B cell (primary cell): Measurements from ENCODE around the gene CAPN5. TPM values are rescaled to one million over a fixed set of nuclear protein-coding genes. Genes with fewer than 3 reads are reported as not detected.

Experiments used
- ATAC-seq: fragments of 200-7000 bp; cut with Tn5 transposase; one replicate; pipeline ENCODE4 v1.10.0; 2021; ENCODE audit warnings: low read depth, mild to moderate bottlenecking, moderate number of reproducible peaks, moderate library complexity
- CTCF ChIA-PET: fragments of 350-600 bp; sonication (Branson Sonifier 250); formaldehyde crosslinking; loops from one replicate; lab custom pipeline; 2021; ENCODE audit warnings: antibody characterized with exemption, inconsistent platforms; lab: Charles Lee
- POLR2A ChIA-PET: fragments of 350-600 bp; sonication (Branson Sonifier 250); formaldehyde crosslinking; loops from one replicate; lab custom pipeline; 2021; ENCODE audit warnings: antibody characterized with exemption; lab: Charles Lee
- DNase-seq: peaks from one replicate; pipeline ENCODE4 v3.0.0; 2013
- H2AFZ ChIP-seq: 2 replicates; pipeline ENCODE4 v1.6.1; 2012; ENCODE audit warnings: mild to moderate bottlenecking, low read depth, low read length; ENCODE audit not compliant: insufficient read depth, poor library complexity, severe bottlenecking
- H3K27ac ChIP-seq, 2 donors: 1 replicate in 1 of 2; 2 replicates in 1 of 2; pipeline ENCODE4 v1.5.1; 2012 to 2013; ENCODE audit warnings: low read length in 2 of 2, mild to moderate bottlenecking in 2 of 2, moderate library complexity in 1 of 2
- H3K27me3 ChIP-seq, 4 experiments: fragments of 200-600 bp in 1 of 4; sonication (generic) in 1 of 4; replicated peaks in 1 of 4; 1 replicate in 2 of 4; 2 replicates in 2 of 4; pipeline versions ENCODE4 v1.6.1 to v1.7.0; 2013 to 2016; ENCODE audit warnings: low read length in 3 of 4, mild to moderate bottlenecking in 2 of 4, mixed read lengths in 1 of 4, moderate library complexity in 1 of 4; ENCODE audit not compliant: insufficient read depth in 4 of 4, control insufficient read depth in 3 of 4; ENCODE audit errors: control extremely low read depth in 1 of 4
- H3K36me3 ChIP-seq, 2 experiments: replicated peaks in 1 of 2; 1 replicate in 1 of 2; 2 replicates in 1 of 2; pipeline versions ENCODE4 v1.6.1 to v1.7.1; 2013; ENCODE audit warnings: low read length in 1 of 2; ENCODE audit not compliant: insufficient read depth in 2 of 2, control insufficient read depth in 1 of 2; ENCODE audit errors: control extremely low read depth in 1 of 2, extremely low read depth in 1 of 2
- H3K4me1 ChIP-seq, 2 donors: fragments of 200-600 bp in 1 of 2; sonication (generic) in 1 of 2; 1 replicate in 1 of 2; 2 replicates in 1 of 2; pipeline versions ENCODE4 v1.5.1 to v1.6.1; 2013 to 2017; ENCODE audit warnings: low read length in 2 of 2; ENCODE audit not compliant: control insufficient read depth in 2 of 2, insufficient read depth in 2 of 2
- H3K4me2 ChIP-seq: replicated peaks from 2 replicates; pipeline ENCODE3; 2012; ENCODE audit warnings: mild to moderate bottlenecking, low read depth, low read length; ENCODE audit not compliant: poor library complexity, severe bottlenecking
- H3K4me3 ChIP-seq, 5 experiments: fragments of 200-600 bp in 1 of 5; sonication (generic) in 1 of 5; 1 replicate in 3 of 5; 2 replicates in 2 of 5; pipeline versions ENCODE4 v1.5.1 to v1.7.0; 2011 to 2016; ENCODE audit warnings: low read length in 4 of 5, mild to moderate bottlenecking in 4 of 5, low read depth in 2 of 5, control low read depth in 1 of 5, moderate library complexity in 1 of 5; ENCODE audit not compliant: insufficient read depth in 1 of 5; ENCODE audit errors: control extremely low read depth in 1 of 5, extremely low read depth in 1 of 5
- H3K79me2 ChIP-seq: fragments of 200-600 bp; sonication (generic); one replicate; pipeline ENCODE4 v1.6.0; 2016; ENCODE audit warnings: low read length; ENCODE audit not compliant: control insufficient read depth, insufficient read depth
- H3K9ac ChIP-seq: fragments of 200-600 bp; sonication (generic); 2 replicates; pipeline ENCODE4 v1.6.1; 2017; ENCODE audit warnings: mild to moderate bottlenecking, low read length, moderate library complexity
- H3K9me3 ChIP-seq, 3 donors: one replicate each; pipeline versions ENCODE4 v1.6.1 to v1.7.1; 2013; ENCODE audit warnings: low read length in 2 of 3; ENCODE audit not compliant: control insufficient read depth in 2 of 3, insufficient read depth in 1 of 3; ENCODE audit errors: control extremely low read depth in 1 of 3
- H4K20me1 ChIP-seq: 2 replicates; pipeline ENCODE4 v1.6.0; 2012; ENCODE audit warnings: mild to moderate bottlenecking, low read length; ENCODE audit not compliant: insufficient read depth, control insufficient read depth, poor library complexity, severe bottlenecking
- H3K27ac Mint-ChIP-seq: one replicate; pipeline ENCODE4 v1.8.0; 2021; ENCODE audit warnings: mixed read lengths
- H3K27me3 Mint-ChIP-seq: one replicate; pipeline ENCODE4 v1.8.0; 2021; ENCODE audit warnings: mixed read lengths
- H3K4me1 Mint-ChIP-seq: one replicate; pipeline ENCODE4 v1.8.0; 2021; ENCODE audit warnings: mixed read lengths
- H3K4me3 Mint-ChIP-seq: one replicate; pipeline ENCODE4 v1.8.0; 2021; ENCODE audit warnings: mixed read lengths
- H3K9me3 Mint-ChIP-seq: one replicate; pipeline ENCODE4 v1.8.0; 2022; ENCODE audit warnings: mixed read lengths; ENCODE audit not compliant: insufficient read depth
- EZH2 ChIP-seq: IDR thresholded peaks from 2 replicates; pipeline ENCODE4 v1.6.1; 2012; ENCODE audit warnings: borderline replicate concordance, low read depth, mild to moderate bottlenecking, moderate library complexity, low read length; ENCODE audit not compliant: insufficient read depth, poor library complexity, severe bottlenecking
- WGBS: methylation state at CpG from one replicate; pipeline ENCODE4 v1.1.5; 2013; ENCODE audit warnings: missing lambda C conversion rate; ENCODE audit not compliant: insufficient coverage; 5-methylcytosine and 5-hydroxymethylcytosine counted together
- intact Hi-C: fragments of 100-400 bp; cut with micrococcal nuclease; formaldehyde crosslinking; loops from one replicate; pipeline ENCODE4 v1.10.0; 2022
- polyA plus RNA-seq: library from polyadenylated mRNA; depleted of rRNA; stranded (reverse); fragments of >200 nt; gene quantifications from 2 replicates; pipeline ENCODE4 v1.2.3, GENCODE V29; 2012
- total RNA-seq, 2 donors: library from RNA; stranded (reverse); fragments of 120-200 nt in 1 of 2; gene quantifications; 1 replicate in 1 of 2; 2 replicates in 1 of 2; pipeline versions ENCODE4 v1.2.3 to v1.2.4, GENCODE V29; 2013 to 2022
- TF ChIP-seq, protein P1 (sequence below): fragments of 200-600 bp; IDR thresholded peaks from one replicate; pipeline ENCODE4 v1.8.0; 2022; ENCODE audit warnings: antibody characterized with exemption, mild to moderate bottlenecking

Gene CAPN5
- total and polyA plus RNA-seq, 2 donors (not counting 1 experiment from before 2014, with no cell fraction given) = 0.74 to 0.78 TPM

DNA sequence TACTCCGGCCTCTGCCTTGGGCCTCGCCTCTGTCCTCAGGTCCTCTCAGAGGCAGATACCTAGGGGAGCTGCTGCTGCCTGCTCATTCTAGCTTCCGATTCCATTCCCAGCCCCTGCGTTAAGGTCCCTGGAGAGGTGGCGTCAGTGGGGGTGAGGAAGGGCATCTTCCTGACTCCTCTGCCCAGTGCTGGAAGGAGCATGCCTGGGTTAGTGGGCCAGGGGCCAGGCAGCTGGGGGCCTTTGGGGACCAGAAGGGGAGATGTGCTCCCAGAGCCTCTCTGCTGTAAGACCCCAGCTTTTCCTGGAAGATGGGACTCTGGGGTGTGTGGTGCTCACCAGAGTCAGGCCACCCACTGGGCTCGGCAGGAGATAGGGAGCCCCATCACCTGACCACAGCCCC lies 57.7 kb downstream of the CAPN5 start:
- no peak overlapping the region for H3K4me2 ChIP-seq
- no peak overlapping the region for H3K27ac Mint-ChIP-seq
- no peak overlapping the region for H3K27ac ChIP-seq
- no peak for TF ChIP-seq EZH2
- TF ChIP-seq, protein P1, sequence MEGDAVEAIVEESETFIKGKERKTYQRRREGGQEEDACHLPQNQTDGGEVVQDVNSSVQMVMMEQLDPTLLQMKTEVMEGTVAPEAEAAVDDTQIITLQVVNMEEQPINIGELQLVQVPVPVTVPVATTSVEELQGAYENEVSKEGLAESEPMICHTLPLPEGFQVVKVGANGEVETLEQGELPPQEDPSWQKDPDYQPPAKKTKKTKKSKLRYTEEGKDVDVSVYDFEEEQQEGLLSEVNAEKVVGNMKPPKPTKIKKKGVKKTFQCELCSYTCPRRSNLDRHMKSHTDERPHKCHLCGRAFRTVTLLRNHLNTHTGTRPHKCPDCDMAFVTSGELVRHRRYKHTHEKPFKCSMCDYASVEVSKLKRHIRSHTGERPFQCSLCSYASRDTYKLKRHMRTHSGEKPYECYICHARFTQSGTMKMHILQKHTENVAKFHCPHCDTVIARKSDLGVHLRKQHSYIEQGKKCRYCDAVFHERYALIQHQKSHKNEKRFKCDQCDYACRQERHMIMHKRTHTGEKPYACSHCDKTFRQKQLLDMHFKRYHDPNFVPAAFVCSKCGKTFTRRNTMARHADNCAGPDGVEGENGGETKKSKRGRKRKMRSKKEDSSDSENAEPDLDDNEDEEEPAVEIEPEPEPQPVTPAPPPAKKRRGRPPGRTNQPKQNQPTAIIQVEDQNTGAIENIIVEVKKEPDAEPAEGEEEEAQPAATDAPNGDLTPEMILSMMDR = no peak
- CTCF ChIA-PET = no interaction called here
- intact Hi-C loops = no loop called here
- DNase-seq = no peak
- no peak overlapping the region for H3K9ac ChIP-seq
- WGBS = 95% methylated on average over 5 of the region's 6 CpGs
- no peak overlapping the region for H3K4me3 ChIP-seq
- H3K27me3 Mint-ChIP-seq = peaks cover 10% of the 10 kb centered on the region
- H3K36me3 ChIP-seq = no peaks in the 10 kb centered on the region
- no peak overlapping the region for H2AFZ ChIP-seq
- H3K4me1 Mint-ChIP-seq = peaks cover 21% of the 10 kb centered on the region
- H3K79me2 ChIP-seq = no peaks in the 10 kb centered on the region
- no peak overlapping the region for H3K4me3 Mint-ChIP-seq
- H3K9me3 ChIP-seq = no peaks in the 10 kb centered on the region
- no peak for ATAC-seq
- peaks cover 0 to 13% (median 0%) of the 10 kb centered on the region in 4 experiments for H3K27me3 ChIP-seq
- no peaks in the 10 kb centered on the region for H3K9me3 Mint-ChIP-seq
- H3K4me1 ChIP-seq = peaks cover 15 to 20% of the 10 kb centered on the region in 2 donors
- POLR2A ChIA-PET = no interaction called here
- no peaks in the 10 kb centered on the region for H4K20me1 ChIP-seq

DNA sequence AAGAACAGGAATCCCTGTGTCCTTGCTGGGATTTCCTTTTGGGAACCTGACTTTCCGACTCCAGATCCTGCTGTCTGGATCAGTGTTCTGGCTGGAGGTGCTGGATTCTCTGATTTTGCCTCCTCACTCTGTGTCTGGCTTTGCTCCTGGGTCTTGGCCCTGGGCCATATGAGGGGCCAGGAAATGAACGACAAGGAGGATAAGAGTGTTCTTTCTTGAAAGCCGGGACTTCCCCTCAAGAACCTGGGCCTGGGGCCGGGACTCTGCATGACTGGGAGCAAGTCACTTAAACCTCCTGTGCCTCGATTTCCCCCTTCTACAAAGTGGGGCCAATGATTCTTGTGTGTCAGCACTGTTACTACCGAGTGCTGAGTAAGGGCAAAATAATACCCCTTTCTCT lies 58.4 kb downstream of the CAPN5 start:
- Histone ChIP-seq H4K20me1 (no peaks in the 10 kb centered on the region), H3K4me1 (peaks cover 15 to 20% of the 10 kb centered on the region in 2 donors), H3K9me3 (no peaks in the 10 kb centered on the region), H3K79me2 (no peaks in the 10 kb centered on the region), H3K4me2 (no peak overlapping the region), H3K36me3 (no peaks in the 10 kb centered on the region), H3K27me3 (peaks cover 0 to 13% (median 0%) of the 10 kb centered on the region in 4 experiments), H3K9ac (no peak overlapping the region), H3K4me3 (no peak overlapping the region), H2AFZ (no peak overlapping the region), H3K27ac (no peak overlapping the region)
- CTCF ChIA-PET = no interaction called here
- DNase-seq (no peak), ATAC-seq (no peak)
- H3K27me3 Mint-ChIP-seq = peaks cover 10% of the 10 kb centered on the region
- WGBS = 43% methylated on average over 3 of the region's 6 CpGs
- intact Hi-C loops = no loop called here
- no peaks in the 10 kb centered on the region for H3K9me3 Mint-ChIP-seq
- POLR2A ChIA-PET = no interaction called here
- H3K27ac Mint-ChIP-seq = no peak overlapping the region
- no peak for TF ChIP-seq EZH2
- TF ChIP-seq, protein P1 = no peak
- peaks cover 21% of the 10 kb centered on the region for H3K4me1 Mint-ChIP-seq
- H3K4me3 Mint-ChIP-seq = no peak overlapping the region
